HL-60 (cell line): ENCODE results near the gene ZFP1.

Source experiments
- DNase-seq, 2 experiments: peaks; one replicate each; pipeline ENCODE4 v3.0.0-alpha.2; 2010 to 2020; ENCODE audit warnings: low read depth in 1 of 2, low spot score in 1 of 2
- H3K27ac ChIP-seq: fragments of 250-450 bp; sonication (Bioruptor Pico); replicated peaks from 2 replicates; pipeline ENCODE4 v1.5.1; 2020; ENCODE audit warnings: mild to moderate bottlenecking, moderate library complexity
- H3K27me3 ChIP-seq: fragments of 250-450 bp; sonication (Bioruptor Pico); 2 replicates; pipeline ENCODE4 v1.5.1; 2021; ENCODE audit warnings: mild to moderate bottlenecking, moderate library complexity; ENCODE audit not compliant: insufficient read depth, poor library complexity, severe bottlenecking
- H3K4me3 ChIP-seq: replicated peaks from 2 replicates; pipeline ENCODE4 v1.5.1; 2011; ENCODE audit warnings: mild to moderate bottlenecking, control low read depth, low read length; ENCODE audit not compliant: insufficient read depth
- GABPA ChIP-seq: IDR thresholded peaks from 2 replicates; pipeline ENCODE4 v1.6.1; 2012; ENCODE audit warnings: low read depth
- POLR2AphosphoS5 ChIP-seq: IDR thresholded peaks from 2 replicates; pipeline ENCODE4 v1.6.1; 2012; ENCODE audit warnings: low read depth
- SPI1 ChIP-seq: IDR thresholded peaks from 2 replicates; pipeline ENCODE4 v1.6.1; 2012; ENCODE audit warnings: low read depth, mild to moderate bottlenecking, borderline replicate concordance
- TF ChIP-seq, protein P1 (sequence below): IDR thresholded peaks from one replicate; pipeline ENCODE4 v1.5.1; 2011; ENCODE audit warnings: low read length, control low read depth, inconsistent platforms; ENCODE audit not compliant: insufficient read depth
- TF ChIP-seq, protein P2 (sequence below): IDR thresholded peaks from 2 replicates; pipeline ENCODE4 v1.6.1; 2012; ENCODE audit warnings: low read depth; ENCODE audit not compliant: insufficient replicate concordance

ZFP1 gene

DNA sequence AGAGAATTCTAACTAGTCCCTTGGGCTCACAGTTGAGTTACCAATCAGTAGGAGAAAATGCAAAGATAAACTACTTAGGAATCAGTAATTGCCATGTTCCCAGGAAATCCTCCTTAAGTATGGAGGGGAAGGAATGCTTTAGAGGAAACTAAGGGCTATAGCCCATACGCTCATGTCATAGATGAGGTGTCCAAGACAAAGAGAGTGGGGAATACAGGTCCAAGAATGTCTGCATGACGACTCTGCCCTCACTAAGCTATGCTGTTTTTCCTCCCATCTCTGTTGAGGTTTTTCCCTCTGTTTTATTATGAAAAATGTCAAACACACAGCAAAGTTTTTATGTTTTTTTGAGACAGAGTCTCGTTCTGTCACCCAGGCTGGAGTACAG, 47.7 kb upstream of the ZFP1 start:
- no peak for DNase-seq
- TF ChIP-seq GABPA (no peak), SPI1 (no peak), POLR2AphosphoS5 (no peak)
- TF ChIP-seq, protein P1, sequence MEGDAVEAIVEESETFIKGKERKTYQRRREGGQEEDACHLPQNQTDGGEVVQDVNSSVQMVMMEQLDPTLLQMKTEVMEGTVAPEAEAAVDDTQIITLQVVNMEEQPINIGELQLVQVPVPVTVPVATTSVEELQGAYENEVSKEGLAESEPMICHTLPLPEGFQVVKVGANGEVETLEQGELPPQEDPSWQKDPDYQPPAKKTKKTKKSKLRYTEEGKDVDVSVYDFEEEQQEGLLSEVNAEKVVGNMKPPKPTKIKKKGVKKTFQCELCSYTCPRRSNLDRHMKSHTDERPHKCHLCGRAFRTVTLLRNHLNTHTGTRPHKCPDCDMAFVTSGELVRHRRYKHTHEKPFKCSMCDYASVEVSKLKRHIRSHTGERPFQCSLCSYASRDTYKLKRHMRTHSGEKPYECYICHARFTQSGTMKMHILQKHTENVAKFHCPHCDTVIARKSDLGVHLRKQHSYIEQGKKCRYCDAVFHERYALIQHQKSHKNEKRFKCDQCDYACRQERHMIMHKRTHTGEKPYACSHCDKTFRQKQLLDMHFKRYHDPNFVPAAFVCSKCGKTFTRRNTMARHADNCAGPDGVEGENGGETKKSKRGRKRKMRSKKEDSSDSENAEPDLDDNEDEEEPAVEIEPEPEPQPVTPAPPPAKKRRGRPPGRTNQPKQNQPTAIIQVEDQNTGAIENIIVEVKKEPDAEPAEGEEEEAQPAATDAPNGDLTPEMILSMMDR, result no peak
- TF ChIP-seq, protein P2, sequence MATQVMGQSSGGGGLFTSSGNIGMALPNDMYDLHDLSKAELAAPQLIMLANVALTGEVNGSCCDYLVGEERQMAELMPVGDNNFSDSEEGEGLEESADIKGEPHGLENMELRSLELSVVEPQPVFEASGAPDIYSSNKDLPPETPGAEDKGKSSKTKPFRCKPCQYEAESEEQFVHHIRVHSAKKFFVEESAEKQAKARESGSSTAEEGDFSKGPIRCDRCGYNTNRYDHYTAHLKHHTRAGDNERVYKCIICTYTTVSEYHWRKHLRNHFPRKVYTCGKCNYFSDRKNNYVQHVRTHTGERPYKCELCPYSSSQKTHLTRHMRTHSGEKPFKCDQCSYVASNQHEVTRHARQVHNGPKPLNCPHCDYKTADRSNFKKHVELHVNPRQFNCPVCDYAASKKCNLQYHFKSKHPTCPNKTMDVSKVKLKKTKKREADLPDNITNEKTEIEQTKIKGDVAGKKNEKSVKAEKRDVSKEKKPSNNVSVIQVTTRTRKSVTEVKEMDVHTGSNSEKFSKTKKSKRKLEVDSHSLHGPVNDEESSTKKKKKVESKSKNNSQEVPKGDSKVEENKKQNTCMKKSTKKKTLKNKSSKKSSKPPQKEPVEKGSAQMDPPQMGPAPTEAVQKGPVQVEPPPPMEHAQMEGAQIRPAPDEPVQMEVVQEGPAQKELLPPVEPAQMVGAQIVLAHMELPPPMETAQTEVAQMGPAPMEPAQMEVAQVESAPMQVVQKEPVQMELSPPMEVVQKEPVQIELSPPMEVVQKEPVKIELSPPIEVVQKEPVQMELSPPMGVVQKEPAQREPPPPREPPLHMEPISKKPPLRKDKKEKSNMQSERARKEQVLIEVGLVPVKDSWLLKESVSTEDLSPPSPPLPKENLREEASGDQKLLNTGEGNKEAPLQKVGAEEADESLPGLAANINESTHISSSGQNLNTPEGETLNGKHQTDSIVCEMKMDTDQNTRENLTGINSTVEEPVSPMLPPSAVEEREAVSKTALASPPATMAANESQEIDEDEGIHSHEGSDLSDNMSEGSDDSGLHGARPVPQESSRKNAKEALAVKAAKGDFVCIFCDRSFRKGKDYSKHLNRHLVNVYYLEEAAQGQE, result no peak
- Histone ChIP-seq H3K27ac (peak overlapping the region; percentile 72), H3K27me3 (no peaks in the 10 kb centered on the region), H3K4me3 (no peak overlapping the region)

DNA sequence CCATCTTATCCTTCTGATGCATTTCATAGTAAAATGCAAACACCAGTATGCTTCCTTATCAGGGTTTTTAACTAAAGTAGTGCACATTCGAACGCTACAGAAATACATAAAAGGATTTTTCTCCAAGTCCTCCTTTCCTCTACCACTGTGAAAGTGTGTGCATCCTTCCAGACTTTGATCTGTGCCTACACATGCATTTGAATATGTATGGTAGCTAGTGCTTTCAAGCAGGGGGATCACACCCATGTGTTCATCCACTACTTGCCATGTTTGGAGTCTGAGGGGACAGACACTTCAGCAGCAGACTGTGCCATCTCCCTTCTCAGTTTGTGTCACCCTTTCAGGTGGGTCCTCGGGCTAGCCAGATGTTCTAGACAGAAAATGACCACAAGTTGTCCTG, 46.7 kb upstream of the ZFP1 start:
- Histone ChIP-seq H3K27me3 (no peaks in the 10 kb centered on the region), H3K27ac (no peak overlapping the region), H3K4me3 (no peak overlapping the region)
- DNase-seq, result no peak
- TF ChIP-seq, protein P1, result no peak
- no peak for TF ChIP-seq POLR2AphosphoS5
- TF ChIP-seq GABPA, result no peak
- TF ChIP-seq SPI1, result no peak
- TF ChIP-seq, protein P2, result no peak

DNA sequence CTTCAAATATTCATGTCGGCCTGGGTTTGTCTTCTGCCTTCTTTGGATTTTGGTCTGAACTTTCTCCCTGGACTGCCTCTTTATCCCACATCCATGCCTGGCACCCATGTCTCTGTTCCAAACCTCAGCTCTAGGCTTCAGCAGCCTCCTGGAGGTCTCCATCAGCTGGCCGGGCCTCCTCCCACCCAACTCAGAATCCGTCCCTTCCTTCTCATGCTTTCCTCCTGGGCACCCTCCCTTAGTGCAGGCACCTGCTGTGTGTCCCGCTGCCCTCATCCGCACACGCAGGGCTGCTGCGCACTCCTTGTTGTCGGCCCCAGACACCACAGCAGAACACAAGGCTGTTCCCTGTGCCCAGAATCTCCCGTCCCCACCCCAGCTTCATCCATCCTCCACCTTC, 45.7 kb upstream of the ZFP1 start:
- DNase-seq, result no peak
- TF ChIP-seq POLR2AphosphoS5 (no peak), GABPA (no peak), SPI1 (no peak)
- TF ChIP-seq, protein P2, result no peak
- TF ChIP-seq, protein P1, result no peak
- Histone ChIP-seq H3K4me3 (no peak overlapping the region), H3K27me3 (no peaks in the 10 kb centered on the region), H3K27ac (no peak overlapping the region)
